Panc1 (cell line): Measurements from ENCODE around the gene SCYL3. TPM values are rescaled to one million over a fixed set of nuclear protein-coding genes. Genes with fewer than 3 reads are reported as not detected.

ENCODE experiments used
- ATAC-seq: fragments of 200-7000 bp; cut with Tn5 transposase; 2 replicates; pipeline ENCODE4 v1.9.1; 2020; ENCODE audit warnings: mild to moderate bottlenecking, moderate library complexity
- BruUV-seq: library from RNA; stranded (reverse); fragments of 400-500 nt; replicated peaks from 2 replicates; lab custom pipeline; 2021; lab: Mats Ljungman, UMichigan
- CTCF ChIA-PET: fragments of 300-600 bp; sonication (Branson Sonifier 250); formaldehyde crosslinking; loops from one replicate; lab custom pipeline; 2022; ENCODE audit warnings: antibody characterized with exemption; lab: Charles Lee
- POLR2A ChIA-PET: fragments of 300-600 bp; sonication (Branson Sonifier 250); formaldehyde crosslinking; loops from one replicate; lab custom pipeline; 2022; ENCODE audit warnings: antibody characterized with exemption; lab: Charles Lee
- DNase-seq: peaks from one replicate; pipeline ENCODE4 v3.0.0-alpha.2; 2010; ENCODE audit warnings: low read depth, low spot score
- H3K27ac ChIP-seq: 2 replicates; pipeline ENCODE4 v1.5.1; 2011; ENCODE audit warnings: mild to moderate bottlenecking, low read length, inconsistent platforms
- H3K27me3 ChIP-seq: fragments of 200-500 bp; sonication (Bioruptor generic); 2 replicates; pipeline ENCODE4 v1.6.0; 2014; ENCODE audit warnings: low read length, inconsistent platforms; ENCODE audit not compliant: control insufficient read depth, insufficient read depth
- H3K36me3 ChIP-seq: fragments of 200-500 bp; sonication (Bioruptor generic); 2 replicates; pipeline ENCODE4 v1.5.1; 2014; ENCODE audit warnings: inconsistent platforms, mild to moderate bottlenecking, low read length, moderate library complexity; ENCODE audit not compliant: control insufficient read depth, insufficient read depth
- H3K4me1 ChIP-seq: 2 replicates; pipeline ENCODE4 v1.5.1; 2011; ENCODE audit warnings: inconsistent platforms, mild to moderate bottlenecking, low read length, moderate library complexity; ENCODE audit not compliant: control insufficient read depth, insufficient read depth
- H3K4me3 ChIP-seq, 2 experiments: 2 replicates each; pipeline ENCODE4 v1.5.1; 2011 to 2012; ENCODE audit warnings: low read depth in 2 of 2, low read length in 2 of 2, mild to moderate bottlenecking in 2 of 2, inconsistent platforms in 1 of 2, moderate library complexity in 1 of 2
- H3K9me3 ChIP-seq: fragments of 200-500 bp; sonication (Bioruptor generic); 2 replicates; pipeline ENCODE4 v1.5.1; 2014; ENCODE audit warnings: low read depth, mild to moderate bottlenecking, inconsistent platforms, low read length, moderate library complexity; ENCODE audit not compliant: control insufficient read depth, insufficient read depth
- CTCF ChIP-seq: fragments of 450-650 bp; IDR thresholded peaks from 2 replicates; pipeline ENCODE4 v1.5.1; 2017; ENCODE audit warnings: mild to moderate bottlenecking
- POLR2AphosphoS5 ChIP-seq: IDR thresholded peaks from 2 replicates; pipeline ENCODE4 v1.6.1; 2012; ENCODE audit warnings: mild to moderate bottlenecking, low read depth, low read length, moderate library complexity
- REST ChIP-seq, 2 experiments: IDR thresholded peaks; 2 replicates each; pipeline ENCODE4 v1.6.1; 2011 to 2012; ENCODE audit warnings: low read depth in 2 of 2, control low read depth in 1 of 2, low read length in 1 of 2, mild to moderate bottlenecking in 1 of 2, moderate library complexity in 1 of 2; ENCODE audit not compliant: insufficient read depth in 1 of 2
- SIN3A ChIP-seq: IDR thresholded peaks from 2 replicates; pipeline ENCODE4 v1.6.1; 2012; ENCODE audit warnings: low read depth, mild to moderate bottlenecking, low read length, moderate library complexity, borderline replicate concordance; ENCODE audit not compliant: insufficient read depth
- TCF7L2 ChIP-seq: IDR thresholded peaks from 2 replicates; pipeline ENCODE4 v1.6.1; 2011; ENCODE audit warnings: mild to moderate bottlenecking, low read depth, low read length, inconsistent platforms
- in situ Hi-C: cut with HindIII; loops from 2 replicates; pipeline ENCODE4 v1.10.0; 2016; ENCODE audit warnings: low sequenced_read_pairs, low pct_unique_long_range_greater_than_20kb
- intact Hi-C: fragments of 100-400 bp; cut with micrococcal nuclease; formaldehyde crosslinking; loops from one replicate; pipeline ENCODE4 v1.10.0; 2022; ENCODE audit not compliant: unreplicated experiment
- total RNA-seq: library from RNA; stranded (reverse); gene quantifications from one replicate; pipeline ENCODE4 v1.2.1, GENCODE V29; 2021; ENCODE audit not compliant: unreplicated experiment

SCYL3 gene
- total RNA-seq, 1 experiment from 2014 or later = 7.8 TPM

- no peak for ATAC-seq
- CTCF ChIA-PET = no interaction called here
- DNase-seq = no peak
- no peaks in the 10 kb centered on the region for H3K27me3 ChIP-seq
- POLR2A ChIA-PET = no interaction called here
- H3K9me3 ChIP-seq = no peaks in the 10 kb centered on the region
- H3K27ac ChIP-seq = no peak overlapping the region
- H3K4me1 ChIP-seq = no peaks in the 10 kb centered on the region
- no peak overlapping the region for H3K4me3 ChIP-seq
- TF ChIP-seq REST (IDR thresholded peaks at IDR 0.05; ENCODE audit: insufficient read depth in 1 of 2, low read depth in 2 of 2, low read length in 1 of 2) (no peak), SIN3A (no peak), CTCF (no peak)
- in situ Hi-C loops (no loop called here), intact Hi-C loops (no loop called here)
- H3K36me3 ChIP-seq = peaks cover 41% of the 10 kb centered on the region
- no TSS peak for BruUV-seq
Observed at GRCh38 chr1:169849346-169850022, 44.2 kb downstream of the SCYL3 start.

GRCh38 chr1:169848456-169848855 lies 45.2 kb downstream of the SCYL3 start:
- no TSS peak for BruUV-seq
- Histone ChIP-seq H3K36me3 (peaks cover 35% of the 10 kb centered on the region), H3K4me3 (no peak overlapping the region), H3K27ac (no peak overlapping the region), H3K4me1 (no peaks in the 10 kb centered on the region), H3K27me3 (no peaks in the 10 kb centered on the region), H3K9me3 (no peaks in the 10 kb centered on the region)
- DNase-seq = no peak
- in situ Hi-C loops = no loop called here
- no peak for ATAC-seq
- TF ChIP-seq CTCF (no peak), TCF7L2 (no peak), REST (IDR thresholded peaks at IDR 0.05; ENCODE audit: insufficient read depth in 1 of 2, low read depth in 2 of 2, low read length in 1 of 2) (no peak), POLR2AphosphoS5 (no peak), SIN3A (no peak)
- ChIA-PET POLR2A (no interaction called here), CTCF (no interaction called here)
- intact Hi-C loops = no loop called here
